Right lobe of liver (tissue), 6 donors: ENCODE measurements around the gene C1D. TPM values are rescaled to one million over a fixed set of nuclear protein-coding genes. Genes with fewer than 3 reads are reported as not detected.

Experiments used
- ATAC-seq, 4 donors: fragments of 200-7000 bp; cut with Tn5 transposase; one replicate each; pipeline ENCODE4 v1.9.1; 2020; ENCODE audit warnings: mild to moderate bottlenecking in 4 of 4, moderate library complexity in 4 of 4
- DNase-seq, 3 donors: peaks; one replicate each; pipeline ENCODE4 v3.0.0-alpha.2; 2020
- H3K27ac ChIP-seq, 3 donors: fragments of 200-600 bp; one replicate each; pipeline ENCODE4 v1.8.0; 2022
- H3K27me3 ChIP-seq, 2 donors: fragments of 200-600 bp; one replicate each; pipeline ENCODE4 v1.8.0; 2022
- H3K36me3 ChIP-seq, 4 donors: fragments of 200-600 bp; sonication (generic) in 1 of 4; one replicate each; pipeline versions ENCODE4 v1.5.1 to v1.8.0; 2017 to 2022; ENCODE audit warnings: control low read depth in 1 of 4
- H3K4me1 ChIP-seq, 4 donors: fragments of 200-600 bp; sonication (generic) in 1 of 4; one replicate each; pipeline versions ENCODE4 v1.5.1 to v1.8.0; 2017 to 2022; ENCODE audit warnings: control low read depth in 1 of 4
- H3K4me3 ChIP-seq, 3 donors: fragments of 200-600 bp; one replicate each; pipeline ENCODE4 v1.8.0; 2022
- H3K9me3 ChIP-seq, 4 donors: fragments of 200-600 bp; sonication (generic) in 1 of 4; one replicate each; pipeline versions ENCODE4 v1.5.1 to v1.8.0; 2017 to 2022; ENCODE audit warnings: control low read depth in 1 of 4
- POLR2A ChIP-seq: fragments of 450-650 bp; IDR thresholded peaks from one replicate; pipeline ENCODE4 v1.6.1; 2017; ENCODE audit warnings: antibody characterized with exemption, mild to moderate bottlenecking
- WGBS: methylation state at CpG from one replicate; pipeline ENCODE4 v1.1.6; 2018; ENCODE audit warnings: low coverage, low lambda C conversion rate; ENCODE audit not compliant: insufficient coverage; ENCODE audit errors: missing lambda C conversion rate; 5-methylcytosine and 5-hydroxymethylcytosine counted together
- intact Hi-C, 2 donors: fragments of 100-400 bp; cut with DNase I; formaldehyde crosslinking; loops; one replicate each; pipeline versions ENCODE4 v1.11.2 to v1.14.1; 2022
- total RNA-seq, 6 experiments: library from RNA; depleted of rRNA in 2 of 6; stranded (reverse); fragments of >200 nt in 2 of 6; fragmentation: NEBNext Ultra II Directional in 3 of 6; extraction: Animal tissue kit (Norgen Biotek cat#: 25700) in 3 of 6; gene quantifications; one replicate each; pipeline versions ENCODE4 v1.1.0 to v1.2.4, GENCODE V29; 2016 to 2023
- TF ChIP-seq, protein P1 (sequence below), 4 donors: fragments of 200-600 bp in 3 of 4; fragments of 450-650 bp in 1 of 4; IDR thresholded peaks; one replicate each; pipeline versions ENCODE4 v1.5.1 to v1.8.0; 2016 to 2022; ENCODE audit warnings: antibody characterized with exemption in 4 of 4, mild to moderate bottlenecking in 2 of 4
- donor health status: DM: no; HTN: yes; CAD: no.
- donor health status: DM: no; HTN: no; CAD: no.
- donor health status: DM: no; HTN: no; CAD: no.
- donor health status: DM: no; HTN: yes; CAD: no.
- donor health status: DM: no; HTN: yes; CAD: no.

C1D gene
- total RNA-seq, 6 experiments from 2014 or later, result 7.1 to 42.8 (median 15.0) TPM

DNA sequence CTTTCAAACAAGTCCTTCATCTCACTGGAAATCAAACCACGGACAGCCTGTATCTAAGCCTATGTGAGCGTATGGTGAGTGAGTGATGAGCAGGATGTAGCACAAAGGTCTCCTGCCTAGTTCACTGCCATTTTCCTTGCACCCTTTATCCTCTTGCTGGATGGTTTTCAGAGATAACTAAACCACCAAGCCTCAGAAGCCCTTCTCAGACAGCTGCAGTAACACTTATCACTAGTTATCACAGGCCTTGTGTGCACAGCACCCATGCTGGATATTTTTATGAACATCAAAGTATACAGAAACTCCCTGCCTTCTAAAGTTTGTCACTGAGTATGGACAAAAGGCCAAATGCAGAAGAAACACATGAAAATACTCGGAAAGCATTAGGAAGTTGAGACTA, 69.5 kb downstream of the C1D start:
- 87% methylated on average over 3 of the region's 3 CpGs for WGBS
- Histone ChIP-seq H3K9me3 (no peaks in the 10 kb centered on the region), H3K4me3 (no peak overlapping the region), H3K27ac (no peak overlapping the region), H3K27me3 (no peaks in the 10 kb centered on the region), H3K4me1 (no peaks in the 10 kb centered on the region), H3K36me3 (no peaks in the 10 kb centered on the region)
- intact Hi-C loops, result no loop called here
- ATAC-seq, result no peak
- DNase-seq, result no peak
- TF ChIP-seq, protein P1, sequence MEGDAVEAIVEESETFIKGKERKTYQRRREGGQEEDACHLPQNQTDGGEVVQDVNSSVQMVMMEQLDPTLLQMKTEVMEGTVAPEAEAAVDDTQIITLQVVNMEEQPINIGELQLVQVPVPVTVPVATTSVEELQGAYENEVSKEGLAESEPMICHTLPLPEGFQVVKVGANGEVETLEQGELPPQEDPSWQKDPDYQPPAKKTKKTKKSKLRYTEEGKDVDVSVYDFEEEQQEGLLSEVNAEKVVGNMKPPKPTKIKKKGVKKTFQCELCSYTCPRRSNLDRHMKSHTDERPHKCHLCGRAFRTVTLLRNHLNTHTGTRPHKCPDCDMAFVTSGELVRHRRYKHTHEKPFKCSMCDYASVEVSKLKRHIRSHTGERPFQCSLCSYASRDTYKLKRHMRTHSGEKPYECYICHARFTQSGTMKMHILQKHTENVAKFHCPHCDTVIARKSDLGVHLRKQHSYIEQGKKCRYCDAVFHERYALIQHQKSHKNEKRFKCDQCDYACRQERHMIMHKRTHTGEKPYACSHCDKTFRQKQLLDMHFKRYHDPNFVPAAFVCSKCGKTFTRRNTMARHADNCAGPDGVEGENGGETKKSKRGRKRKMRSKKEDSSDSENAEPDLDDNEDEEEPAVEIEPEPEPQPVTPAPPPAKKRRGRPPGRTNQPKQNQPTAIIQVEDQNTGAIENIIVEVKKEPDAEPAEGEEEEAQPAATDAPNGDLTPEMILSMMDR (IDR thresholded peaks at IDR 0.05), result no peak
- TF ChIP-seq POLR2A, result no peak

DNA sequence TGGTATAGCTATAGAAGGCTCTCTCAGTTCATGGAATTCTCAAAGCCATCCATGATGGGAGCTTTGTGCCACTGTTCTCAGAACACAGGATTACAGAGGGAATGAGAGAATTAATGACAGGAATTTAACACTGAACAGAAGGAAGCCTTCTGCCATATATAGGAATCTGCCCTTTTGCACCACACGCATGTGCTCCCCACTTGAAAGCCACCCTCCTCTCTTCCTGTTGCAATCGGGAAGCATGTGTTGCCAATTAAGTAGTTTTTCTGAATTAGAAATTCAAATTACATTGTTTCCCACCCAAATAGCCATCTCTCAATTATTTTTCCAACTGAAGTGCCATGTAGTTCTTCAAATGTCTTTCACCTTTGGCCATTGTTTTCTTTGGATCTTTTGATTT, 71.3 kb downstream of the C1D start:
- H3K4me1 ChIP-seq, result no peaks in the 10 kb centered on the region
- no peaks in the 10 kb centered on the region for H3K9me3 ChIP-seq
- TF ChIP-seq, protein P1 (IDR thresholded peaks at IDR 0.05), result no peak
- no peak for TF ChIP-seq POLR2A
- 63% methylated on average over 2 of the region's 2 CpGs for WGBS
- intact Hi-C loops, result no loop called here
- no peak overlapping the region for H3K4me3 ChIP-seq
- no peaks in the 10 kb centered on the region for H3K36me3 ChIP-seq
- ATAC-seq (no peak), DNase-seq (no peak)
- no peak overlapping the region for H3K27ac ChIP-seq
- no peaks in the 10 kb centered on the region for H3K27me3 ChIP-seq

Other genes with a start within 250 kb of the C1D start
- 10 to 100 TPM in 1 of 6 experiments, 1 to 10 TPM in 5; 4.7 to 12.7 (median 7.8) TPM for gene PNO1, start 94.9 kb upstream of the C1D start, total RNA-seq
- gene PPP3R1, start 189.5 kb upstream of the C1D start, total RNA-seq, result 10 to 100 TPM; 21.0 to 37.9 (median 27.2) TPM